H1 (cell line): ENCODE results near the gene IL4. TPM values are rescaled to one million over a fixed set of nuclear protein-coding genes. Genes with fewer than 3 reads are reported as not detected.

Experiments used
- CTCF ChIA-PET: fragments of 300-600 bp; sonication (Branson Sonifier 250); formaldehyde crosslinking; loops from one replicate; lab custom pipeline; 2021; ENCODE audit not compliant: partially characterized antibody; lab: Charles Lee
- POLR2A ChIA-PET: fragments of 300-600 bp; sonication (Branson Sonifier 250); formaldehyde crosslinking; loops from one replicate; lab custom pipeline; 2021; ENCODE audit warnings: inconsistent platforms; ENCODE audit not compliant: partially characterized antibody; lab: Charles Lee
- DNase-seq, 2 experiments: peaks; one replicate each; pipeline versions ENCODE4 v3.0.0 to v3.0.0-alpha.2; 2010 to 2022; ENCODE audit warnings: low spot score in 2 of 2, low read depth in 1 of 2, mixed read lengths in 1 of 2
- FAIRE-seq: peaks from 2 replicates; lab custom pipeline; 2011; peaks lifted over from hg19 to GRCh38; lab: Jason Lieb, UNC
- H2AFZ ChIP-seq: 2 replicates; pipeline ENCODE4 v1.8.1; 2012; ENCODE audit warnings: low read length, inconsistent platforms
- H2AK5ac ChIP-seq: 2 replicates; pipeline ENCODE4 v1.6.1; 2013; ENCODE audit warnings: low read depth, low read length
- H2BK120ac ChIP-seq: replicated peaks from 2 replicates; pipeline ENCODE3; 2013; ENCODE audit warnings: low read depth, low read length, inconsistent platforms
- H2BK12ac ChIP-seq: 2 replicates; pipeline ENCODE4 v1.6.1; 2013; ENCODE audit warnings: low read depth, low read length
- H2BK15ac ChIP-seq: 2 replicates; pipeline ENCODE4 v1.6.1; 2013; ENCODE audit warnings: low read length
- H2BK20ac ChIP-seq: 2 replicates; pipeline ENCODE4 v1.6.1; 2013; ENCODE audit warnings: low read length
- H2BK5ac ChIP-seq: 2 replicates; pipeline ENCODE4 v1.6.1; 2013; ENCODE audit warnings: low read depth, low read length
- H3K14ac ChIP-seq: 2 replicates; pipeline ENCODE4 v1.6.1; 2013; ENCODE audit warnings: inconsistent platforms; ENCODE audit not compliant: insufficient read length
- H3K18ac ChIP-seq: 2 replicates; pipeline ENCODE4 v1.6.1; 2013; ENCODE audit warnings: low read length; ENCODE audit errors: extremely low read depth
- H3K23ac ChIP-seq: 2 replicates; pipeline ENCODE4 v1.6.1; 2013; ENCODE audit warnings: inconsistent platforms; ENCODE audit not compliant: insufficient read length
- H3K23me2 ChIP-seq: 2 replicates; pipeline ENCODE4 v1.6.1; 2013; ENCODE audit warnings: low read depth, low read length
- H3K27ac ChIP-seq: 2 replicates; pipeline ENCODE4 v1.6.1; 2011; ENCODE audit warnings: low read depth, low read length, inconsistent platforms
- H3K27me3 ChIP-seq, 4 experiments: replicated peaks in 1 of 4; 1 replicate in 1 of 4; 2 replicates in 3 of 4; pipeline versions ENCODE4 v1.6.1 to v1.8.1; 2011 to 2013; ENCODE audit warnings: low read length in 3 of 4, mild to moderate bottlenecking in 3 of 4, inconsistent platforms in 2 of 4, mixed read lengths in 2 of 4, moderate library complexity in 1 of 4; ENCODE audit not compliant: control insufficient read depth in 3 of 4, insufficient read depth in 3 of 4; ENCODE audit errors: extremely low read depth in 1 of 4
- H3K36me3 ChIP-seq, 4 experiments: 2 replicates each; pipeline versions ENCODE4 v1.6.1 to v1.8.1; 2011 to 2013; ENCODE audit warnings: mild to moderate bottlenecking in 4 of 4, low read length in 3 of 4, moderate library complexity in 2 of 4, control low read depth in 1 of 4, inconsistent platforms in 1 of 4; ENCODE audit not compliant: insufficient read depth in 4 of 4, control insufficient read depth in 2 of 4
- H3K4ac ChIP-seq: replicated peaks from 2 replicates; pipeline ENCODE3; 2013; ENCODE audit warnings: low read length, low read depth, mixed read lengths, inconsistent platforms; ENCODE audit not compliant: insufficient read length
- H3K4me1 ChIP-seq, 4 experiments: replicated peaks in 1 of 4; 1 replicate in 1 of 4; 2 replicates in 3 of 4; pipeline versions ENCODE4 v1.6.1 to v1.8.1; 2011 to 2013; ENCODE audit warnings: low read length in 3 of 4, inconsistent platforms in 2 of 4, mixed read lengths in 1 of 4; ENCODE audit not compliant: insufficient read depth in 4 of 4, control insufficient read depth in 3 of 4
- H3K4me2 ChIP-seq, 2 experiments: 2 replicates each; pipeline versions ENCODE4 v1.6.1 to v1.8.1; 2011 to 2013; ENCODE audit warnings: low read depth in 2 of 2, low read length in 2 of 2, control low read depth in 1 of 2, inconsistent platforms in 1 of 2, mild to moderate bottlenecking in 1 of 2; ENCODE audit not compliant: insufficient read depth in 1 of 2
- H3K4me3 ChIP-seq, 4 experiments: fragments of 200-600, 300-600 bp in 1 of 4; sonication (generic), shearing (Covaris generic), sonication (Bioruptor Twin) in 1 of 4; 2 replicates each; pipeline versions ENCODE4 v1.5.1 to v1.8.1; 2011 to 2016; ENCODE audit warnings: low read length in 4 of 4, low read depth in 3 of 4, control low read depth in 2 of 4, inconsistent platforms in 2 of 4, mild to moderate bottlenecking in 2 of 4, mixed read lengths in 1 of 4, moderate library complexity in 1 of 4; ENCODE audit not compliant: insufficient read depth in 2 of 4; ENCODE audit errors: extremely low read depth in 1 of 4
- H3K56ac ChIP-seq: replicated peaks from 2 replicates; pipeline ENCODE3; 2013; ENCODE audit warnings: low read depth, mild to moderate bottlenecking, mixed read lengths, low read length, inconsistent platforms; ENCODE audit not compliant: insufficient read length
- H3K79me1 ChIP-seq: 2 replicates; pipeline ENCODE4 v1.6.1; 2013; ENCODE audit warnings: low read depth, low read length, control low read depth
- H3K79me2 ChIP-seq, 2 experiments: 2 replicates each; pipeline versions ENCODE4 v1.6.1 to v1.8.1; 2012 to 2013; ENCODE audit warnings: low read length in 2 of 2, mild to moderate bottlenecking in 2 of 2, inconsistent platforms in 1 of 2; ENCODE audit not compliant: insufficient read depth in 2 of 2, control insufficient read depth in 1 of 2
- H3K9ac ChIP-seq, 4 experiments: replicated peaks in 1 of 4; 1 replicate in 1 of 4; 2 replicates in 3 of 4; pipeline versions ENCODE4 v1.6.1 to v1.8.1; 2011 to 2013; ENCODE audit warnings: low read depth in 3 of 4, low read length in 3 of 4, control low read depth in 2 of 4, mild to moderate bottlenecking in 2 of 4, moderate library complexity in 2 of 4, inconsistent platforms in 1 of 4; ENCODE audit errors: extremely low read depth in 1 of 4
- H3K9me3 ChIP-seq, 2 experiments: 2 replicates each; pipeline versions ENCODE4 v1.6.1 to v1.8.1; 2012 to 2013; ENCODE audit warnings: mild to moderate bottlenecking in 2 of 2, moderate library complexity in 2 of 2, control low read depth in 1 of 2, inconsistent platforms in 1 of 2, low read depth in 1 of 2, low read length in 1 of 2, mixed read lengths in 1 of 2; ENCODE audit not compliant: insufficient read depth in 2 of 2
- H4K20me1 ChIP-seq, 2 experiments: replicated peaks in 1 of 2; 2 replicates each; pipeline versions ENCODE3 to v1.8.1; 2011 to 2013; ENCODE audit warnings: inconsistent platforms in 2 of 2, low read length in 2 of 2, mild to moderate bottlenecking in 1 of 2; ENCODE audit not compliant: insufficient read depth in 2 of 2, control insufficient read depth in 1 of 2
- H4K5ac ChIP-seq: 2 replicates; pipeline ENCODE4 v1.6.1; 2013; ENCODE audit warnings: low read length, low read depth, mixed read lengths, inconsistent platforms; ENCODE audit not compliant: insufficient read length
- H4K8ac ChIP-seq: 2 replicates; pipeline ENCODE4 v1.8.0; 2013; ENCODE audit warnings: mild to moderate bottlenecking, moderate library complexity, low read length, inconsistent platforms; ENCODE audit not compliant: insufficient read depth; ENCODE audit errors: extremely low read depth
- H4K91ac ChIP-seq: replicated peaks from 2 replicates; pipeline ENCODE3; 2013; ENCODE audit warnings: low read length, mixed read lengths, inconsistent platforms; ENCODE audit not compliant: insufficient read length
- POLR2AphosphoS5 ChIP-seq: IDR thresholded peaks from 2 replicates; pipeline ENCODE4 v1.6.1; 2011; ENCODE audit warnings: low read depth, low read length
- POU5F1 ChIP-seq: IDR thresholded peaks from 2 replicates; pipeline ENCODE4 v1.6.1; 2011; ENCODE audit warnings: low read depth, mild to moderate bottlenecking, low read length, moderate library complexity
- RNF2 ChIP-seq: fragments of 200-900, 300-1000 bp; sonication (generic); IDR thresholded peaks from 2 replicates; pipeline ENCODE4 v1.7.1; 2016; ENCODE audit warnings: borderline replicate concordance, low read depth, mild to moderate bottlenecking, antibody characterized with exemption, low read length; ENCODE audit not compliant: poor library complexity, severe bottlenecking; ENCODE audit errors: missing control alignments
- SP1 ChIP-seq: IDR thresholded peaks from 2 replicates; pipeline ENCODE4 v1.6.1; 2011; ENCODE audit warnings: low read depth, low read length
- WGBS, 2 experiments: shearing (Covaris generic) in 1 of 2; methylation state at CpG; one replicate each; pipeline versions ENCODE4 v1.1.6 to v1.1.7; 2013 to 2015; ENCODE audit warnings: low lambda C conversion rate in 2 of 2, mixed read lengths in 2 of 2, inconsistent platforms in 1 of 2, low coverage in 1 of 2, missing lambda C conversion rate in 1 of 2; ENCODE audit not compliant: insufficient replicate concordance in 2 of 2, insufficient coverage in 1 of 2, insufficient read length in 1 of 2; ENCODE audit errors: extremely low coverage in 1 of 2, missing lambda C conversion rate in 1 of 2; 5-methylcytosine and 5-hydroxymethylcytosine counted together
- polyA plus RNA-seq, 7 experiments: library from polyadenylated mRNA; depleted of rRNA in 3 of 7; stranded (reverse) in 5 of 7; unstranded in 2 of 7; fragments of >200 nt in 5 of 7; fragments of 200-250 nt in 2 of 7; gene quantifications; 1 replicate in 5 of 7; 2 replicates in 1 of 7; 4 replicates in 1 of 7; pipeline versions ENCODE4 v1.2.1 to v1.2.3, GENCODE V29; 2011 to 2013; ENCODE audit warnings: missing spikeins in 2 of 7, mixed read lengths in 2 of 7
- total RNA-seq: library from RNA; stranded (reverse); fragmentation: NEBNext Ultra II Directional; extraction: Animal tissue kit (Norgen Biotek cat#: 25700); gene quantifications from 2 replicates; pipeline ENCODE4 v1.2.1, GENCODE V29; 2021
- TF ChIP-seq, protein P1 (sequence below): IDR thresholded peaks from 2 replicates; pipeline ENCODE4 v1.6.1; 2012; ENCODE audit warnings: low read length, inconsistent platforms
- TF ChIP-seq, protein P2 (sequence below): IDR thresholded peaks from 2 replicates; pipeline ENCODE4 v1.6.1; 2012; ENCODE audit warnings: inconsistent platforms
- TF ChIP-seq, protein P3 (sequence below): IDR thresholded peaks from 2 replicates; pipeline ENCODE4 v1.6.1; 2011; ENCODE audit warnings: low read depth, mild to moderate bottlenecking, low read length; ENCODE audit not compliant: insufficient read depth

Gene IL4
- total and polyA plus RNA-seq, 2 of the 8 experiments (the other 6 are each of a cell fraction or from before 2014, with no cell fraction given) = not detected

DNA sequence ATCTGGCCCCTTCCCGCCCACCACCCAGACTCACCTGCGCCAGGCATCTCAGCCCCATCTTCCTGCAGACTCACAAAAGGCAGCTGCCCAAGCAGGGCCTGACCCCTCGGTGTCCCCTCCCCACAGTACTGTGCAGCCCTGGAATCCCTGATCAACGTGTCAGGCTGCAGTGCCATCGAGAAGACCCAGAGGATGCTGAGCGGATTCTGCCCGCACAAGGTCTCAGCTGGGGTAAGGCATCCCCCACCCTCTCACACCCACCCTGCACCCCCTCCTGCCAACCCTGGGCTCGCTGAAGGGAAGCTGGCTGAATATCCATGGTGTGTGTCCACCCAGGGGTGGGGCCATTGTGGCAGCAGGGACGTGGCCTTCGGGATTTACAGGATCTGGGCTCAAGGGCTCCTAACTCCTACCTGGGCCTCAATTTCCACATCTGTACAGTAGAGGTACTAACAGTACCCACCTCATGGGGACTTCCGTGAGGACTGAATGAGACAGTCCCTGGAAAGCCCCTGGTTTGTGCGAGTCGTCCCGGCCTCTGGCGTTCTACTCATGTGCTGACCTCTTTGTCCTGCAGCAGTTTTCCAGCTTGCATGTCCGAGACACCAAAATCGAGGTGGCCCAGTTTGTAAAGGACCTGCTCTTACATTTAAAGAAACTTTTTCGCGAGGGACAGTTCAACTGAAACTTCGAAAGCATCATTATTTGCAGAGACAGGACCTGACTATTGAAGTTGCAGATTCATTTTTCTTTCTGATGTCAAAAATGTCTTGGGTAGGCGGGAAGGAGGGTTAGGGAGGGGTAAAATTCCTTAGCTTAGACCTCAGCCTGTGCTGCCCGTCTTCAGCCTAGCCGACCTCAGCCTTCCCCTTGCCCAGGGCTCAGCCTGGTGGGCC lies 13.9 kb upstream of the IL4 start:
- Histone ChIP-seq H3K27ac (no peak overlapping the region), H2BK120ac (no peak overlapping the region), H3K23ac (no peak overlapping the region), H3K9ac (no peak overlapping the region), H4K91ac (no peak overlapping the region), H2BK5ac (no peak overlapping the region), H3K4me1 (peaks cover 0 to 8% (median 2%) of the 10 kb centered on the region in 4 experiments; a peak in 4 of 7 replicates), H3K9me3 (no peaks in the 10 kb centered on the region; a peak in 1 of 4 replicates), H4K5ac (no peak overlapping the region), H3K23me2 (peaks cover 2% of the 10 kb centered on the region; the same call in 1 of the 2 replicates), H2AFZ (no peak overlapping the region), H3K27me3 (peaks cover 10 to 31% (median 28%) of the 10 kb centered on the region in 4 experiments), H2BK12ac (no peak overlapping the region), H2BK15ac (no peak overlapping the region), H3K4ac (no peak overlapping the region), H3K79me2 (no peaks in the 10 kb centered on the region), H4K8ac (no peak overlapping the region), H3K79me1 (no peaks in the 10 kb centered on the region), H2BK20ac (no peak overlapping the region), H4K20me1 (peaks cover 0 to under 1% of the 10 kb centered on the region in 2 experiments), H3K14ac (no peak overlapping the region), H3K4me2 (no peak overlapping the region), H3K18ac (no peak overlapping the region), H3K56ac (no peak overlapping the region), H3K4me3 (no peak overlapping the region), H3K36me3 (no peaks in the 10 kb centered on the region), H2AK5ac (no peak overlapping the region)
- DNase-seq (no peak), FAIRE-seq (no peak)
- WGBS, 2 experiments = 90% methylated on average over 22 of the region's 23 CpGs; no CpG with 5 or more reads in 1 of the 2 experiments
- ChIA-PET POLR2A (interaction anchor here (0.9 kb wide), 1 partner anchor 8 kb away, joined by 3 read pairs; no protein-coding TSS in a partner anchor), CTCF (interaction anchor here (0.9 to 2.3 kb wide), 8 partner anchors 15 to 160 kb away, joined by 3 to 8 read pairs (median 3); no protein-coding TSS in a partner anchor)
- TF ChIP-seq SP1 (no peak), POLR2AphosphoS5 (no peak), RNF2 (no peak), POU5F1 (no peak)
- TF ChIP-seq, protein P1, sequence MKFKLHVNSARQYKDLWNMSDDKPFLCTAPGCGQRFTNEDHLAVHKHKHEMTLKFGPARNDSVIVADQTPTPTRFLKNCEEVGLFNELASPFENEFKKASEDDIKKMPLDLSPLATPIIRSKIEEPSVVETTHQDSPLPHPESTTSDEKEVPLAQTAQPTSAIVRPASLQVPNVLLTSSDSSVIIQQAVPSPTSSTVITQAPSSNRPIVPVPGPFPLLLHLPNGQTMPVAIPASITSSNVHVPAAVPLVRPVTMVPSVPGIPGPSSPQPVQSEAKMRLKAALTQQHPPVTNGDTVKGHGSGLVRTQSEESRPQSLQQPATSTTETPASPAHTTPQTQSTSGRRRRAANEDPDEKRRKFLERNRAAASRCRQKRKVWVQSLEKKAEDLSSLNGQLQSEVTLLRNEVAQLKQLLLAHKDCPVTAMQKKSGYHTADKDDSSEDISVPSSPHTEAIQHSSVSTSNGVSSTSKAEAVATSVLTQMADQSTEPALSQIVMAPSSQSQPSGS = no peak
- TF ChIP-seq, protein P2, sequence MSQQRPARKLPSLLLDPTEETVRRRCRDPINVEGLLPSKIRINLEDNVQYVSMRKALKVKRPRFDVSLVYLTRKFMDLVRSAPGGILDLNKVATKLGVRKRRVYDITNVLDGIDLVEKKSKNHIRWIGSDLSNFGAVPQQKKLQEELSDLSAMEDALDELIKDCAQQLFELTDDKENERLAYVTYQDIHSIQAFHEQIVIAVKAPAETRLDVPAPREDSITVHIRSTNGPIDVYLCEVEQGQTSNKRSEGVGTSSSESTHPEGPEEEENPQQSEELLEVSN = peak; percentile 45; the same call in 1 of the 2 replicates
- TF ChIP-seq, protein P3, sequence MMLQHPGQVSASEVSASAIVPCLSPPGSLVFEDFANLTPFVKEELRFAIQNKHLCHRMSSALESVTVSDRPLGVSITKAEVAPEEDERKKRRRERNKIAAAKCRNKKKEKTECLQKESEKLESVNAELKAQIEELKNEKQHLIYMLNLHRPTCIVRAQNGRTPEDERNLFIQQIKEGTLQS = no peak
